Mucosa of descending colon (tissue), 3 donors: ENCODE data around the gene OTUD5. TPM values are rescaled to one million over a fixed set of nuclear protein-coding genes. Genes with fewer than 3 reads are reported as not detected.

Experiments
- ATAC-seq: fragments of 200-7000 bp; cut with Tn5 transposase; one replicate; pipeline ENCODE4 v1.9.1; 2020; ENCODE audit warnings: mild to moderate bottlenecking, moderate library complexity
- DNase-seq, 3 donors: peaks; one replicate each; pipeline ENCODE4 v3.0.0-alpha.2; 2020
- H3K36me3 ChIP-seq: fragments of 200-600 bp; one replicate; pipeline ENCODE4 v1.8.0; 2021; ENCODE audit warnings: low read depth, mild to moderate bottlenecking
- H3K4me1 ChIP-seq: fragments of 200-600 bp; one replicate; pipeline ENCODE4 v1.8.0; 2021; ENCODE audit warnings: low read depth, mild to moderate bottlenecking
- H3K4me3 ChIP-seq: fragments of 200-600 bp; one replicate; pipeline ENCODE4 v1.8.0; 2021; ENCODE audit warnings: mild to moderate bottlenecking
- H3K9me3 ChIP-seq: fragments of 200-600 bp; one replicate; pipeline ENCODE4 v1.8.0; 2021; ENCODE audit warnings: mild to moderate bottlenecking
- CTCF ChIP-seq: fragments of 200-600 bp; IDR thresholded peaks from one replicate; pipeline ENCODE4 v1.8.0; 2022; ENCODE audit warnings: antibody characterized with exemption, mild to moderate bottlenecking
- intact Hi-C, 2 donors: fragments of 100-400 bp; cut with DNase I in 1 of 2; cut with micrococcal nuclease in 1 of 2; formaldehyde crosslinking; loops; one replicate each; pipeline versions ENCODE4 v1.11.0 to v1.11.1; 2022; cut with DNase I, micrococcal nuclease
- total RNA-seq, 3 donors: library from RNA; stranded (reverse); fragmentation: NEBNext Ultra II Directional in 2 of 3; extraction: Animal tissue kit (Norgen Biotek cat#: 25700) in 2 of 3; gene quantifications; one replicate each; pipeline versions ENCODE4 v1.2.1 to v1.2.4, GENCODE V29; 2021 to 2023
- donor health status: DM: no; HTN: no; CAD: no; lungs with moderate emphysema.
- donor health status: DM: no; HTN: no; CAD: no.
- donor health status: DM: no; HTN: yes; CAD: no.

OTUD5 gene
- total RNA-seq, 3 donors from 2014 or later = 43.6 to 56.5 (median 52.5) TPM

GRCh38 chrX:48978226-48978625, 20.8 kb upstream of the OTUD5 start:
- Histone ChIP-seq H3K36me3 (no peaks in the 10 kb centered on the region), H3K4me1 (no peaks in the 10 kb centered on the region), H3K9me3 (no peaks in the 10 kb centered on the region), H3K4me3 (no peak overlapping the region)
- DNase-seq (no peak), ATAC-seq (no peak)
- no peak for TF ChIP-seq CTCF
- intact Hi-C loops = no loop called here

- Histone ChIP-seq H3K9me3 (no peaks in the 10 kb centered on the region), H3K36me3 (no peaks in the 10 kb centered on the region), H3K4me1 (no peaks in the 10 kb centered on the region), H3K4me3 (no peak overlapping the region)
- TF ChIP-seq CTCF = no peak
- ATAC-seq (no peak), DNase-seq (no peak)
- intact Hi-C loops = no loop called here
These were observed 18.7 kb upstream of the OTUD5 start for GRCh38 chrX:48976086-48976485.

GRCh38 chrX:48975541-48975940, 18.1 kb upstream of the OTUD5 start:
- DNase-seq (no peak), ATAC-seq (no peak)
- no peak overlapping the region for H3K4me3 ChIP-seq
- H3K36me3 ChIP-seq = no peaks in the 10 kb centered on the region
- no peak for TF ChIP-seq CTCF
- no peaks in the 10 kb centered on the region for H3K9me3 ChIP-seq
- intact Hi-C loops = no loop called here
- no peaks in the 10 kb centered on the region for H3K4me1 ChIP-seq

GRCh38 chrX:48975041-48975440, 17.6 kb upstream of the OTUD5 start:
- intact Hi-C loops = no loop called here
- no peaks in the 10 kb centered on the region for H3K9me3 ChIP-seq
- no peaks in the 10 kb centered on the region for H3K4me1 ChIP-seq
- DNase-seq = no peak
- H3K36me3 ChIP-seq = no peaks in the 10 kb centered on the region
- no peak for TF ChIP-seq CTCF
- H3K4me3 ChIP-seq = no peak overlapping the region
- ATAC-seq = no peak

- Histone ChIP-seq H3K36me3 (no peaks in the 10 kb centered on the region), H3K9me3 (no peaks in the 10 kb centered on the region), H3K4me3 (no peak overlapping the region), H3K4me1 (no peaks in the 10 kb centered on the region)
- DNase-seq (no peak), ATAC-seq (no peak)
- no peak for TF ChIP-seq CTCF
- intact Hi-C loops = no loop called here
These were observed 17.2 kb upstream of the OTUD5 start for GRCh38 chrX:48974574-48974973.

- Histone ChIP-seq H3K9me3 (no peaks in the 10 kb centered on the region), H3K36me3 (no peaks in the 10 kb centered on the region), H3K4me3 (no peak overlapping the region), H3K4me1 (no peaks in the 10 kb centered on the region)
- ATAC-seq = no peak
- intact Hi-C loops = no loop called here
- DNase-seq = no peak
- no peak for TF ChIP-seq CTCF
These were observed 16.6 kb upstream of the OTUD5 start for GRCh38 chrX:48974033-48974432.
